K562 (cell line): Measurements from ENCODE around the gene HMCN1. TPM values are rescaled to one million over a fixed set of nuclear protein-coding genes. Genes with fewer than 3 reads are reported as not detected.

Experiments used
- ATAC-seq: fragments of 200-7000 bp; cut with Tn5 transposase; 3 replicates; pipeline ENCODE4 v1.9.1; 2020; ENCODE audit warnings: moderate library complexity
- BruUV-seq: library from RNA; stranded (reverse); fragments of 400-500 nt; replicated peaks from 2 replicates; lab custom pipeline; 2021; lab: Mats Ljungman, UMichigan
- CTCF ChIA-PET: fragments of 300-600 bp; formaldehyde crosslinking; extraction: SDS; loops from one replicate; lab custom pipeline; 2021; ENCODE audit warnings: low intra/inter-chr PET ratio; lab: Yijun Ruan, JAX
- POLR2A ChIA-PET: fragments of 300-600, 350-650 bp; sonication (Branson Sonifier 250); formaldehyde crosslinking; extraction: SDS; loops from one replicate; lab custom pipeline; 2021; ENCODE audit warnings: antibody characterized with exemption, inconsistent platforms; lab: Yijun Ruan, JAX
- DNase-seq, 4 experiments: peaks; one replicate each; pipeline versions ENCODE4 v3.0.0 to v3.0.0-alpha.2; 2011 to 2018; ENCODE audit warnings: low spot score in 3 of 4, mixed read lengths in 3 of 4; ENCODE audit errors: extremely low read depth in 1 of 4
- FAIRE-seq: peaks from 2 replicates; lab custom pipeline; 2011; peaks lifted over from hg19 to GRCh38; lab: Jason Lieb, UNC
- H2AFZ ChIP-seq: 2 replicates; pipeline ENCODE4 v1.6.0; 2011; ENCODE audit warnings: low read depth, low read length, control low read depth, inconsistent platforms
- H3K27ac ChIP-seq: fragments of 200-600 bp; 3 replicates; pipeline ENCODE4 v1.8.0; 2011; ENCODE audit warnings: low read depth, mild to moderate bottlenecking, control low read depth, inconsistent platforms, low read length, moderate library complexity, mixed read lengths; ENCODE audit errors: extremely low read depth
- H3K27me3 ChIP-seq, 2 experiments: fragments of 300-600 bp in 1 of 2; 2 replicates in 1 of 2; 3 replicates in 1 of 2; pipeline versions ENCODE4 v1.6.0 to v1.8.0; 2011; ENCODE audit warnings: inconsistent platforms in 2 of 2, low read length in 2 of 2, mild to moderate bottlenecking in 1 of 2, mixed read lengths in 1 of 2, moderate library complexity in 1 of 2; ENCODE audit not compliant: control insufficient read depth in 2 of 2, insufficient read depth in 2 of 2
- H3K36me3 ChIP-seq: fragments of 300-600 bp; 3 replicates; pipeline ENCODE4 v1.8.0; 2011; ENCODE audit warnings: mild to moderate bottlenecking, low read length, inconsistent platforms; ENCODE audit not compliant: control insufficient read depth, insufficient read depth
- H3K4me1 ChIP-seq, 2 experiments: fragments of 200-600 bp in 1 of 2; replicated peaks in 1 of 2; 2 replicates in 1 of 2; 3 replicates in 1 of 2; pipeline versions ENCODE4 v1.5.1 to v1.8.0; 2011; ENCODE audit warnings: inconsistent platforms in 2 of 2, low read length in 2 of 2, mild to moderate bottlenecking in 1 of 2, mixed read lengths in 1 of 2, moderate library complexity in 1 of 2; ENCODE audit not compliant: control insufficient read depth in 2 of 2, insufficient read depth in 2 of 2
- H3K4me2 ChIP-seq: 2 replicates; pipeline ENCODE4 v1.6.1; 2011; ENCODE audit warnings: low read length, control low read depth, inconsistent platforms, mixed read lengths; ENCODE audit not compliant: insufficient read depth
- H3K4me3 ChIP-seq: fragments of 200-600 bp; sonication (generic), shearing (Covaris generic); 2 replicates; pipeline ENCODE4 v1.5.1; 2016; ENCODE audit warnings: control low read depth, inconsistent platforms
- H3K79me2 ChIP-seq: fragments of 200-600 bp; 3 replicates; pipeline ENCODE4 v1.8.0; 2011; ENCODE audit warnings: low read length, inconsistent platforms; ENCODE audit not compliant: control insufficient read depth, insufficient read depth
- H3K9ac ChIP-seq, 2 experiments: 2 replicates each; pipeline versions ENCODE4 v1.6.0 to v1.6.1; 2011; ENCODE audit warnings: low read depth in 2 of 2, low read length in 2 of 2, control low read depth in 1 of 2, inconsistent platforms in 1 of 2, mild to moderate bottlenecking in 1 of 2, mixed read lengths in 1 of 2; ENCODE audit not compliant: insufficient read depth in 1 of 2
- H3K9me1 ChIP-seq: one replicate; pipeline ENCODE4 v1.6.0; 2011; ENCODE audit warnings: inconsistent platforms, mild to moderate bottlenecking, low read length, moderate library complexity; ENCODE audit not compliant: control insufficient read depth, insufficient read depth
- H3K9me3 ChIP-seq: replicated peaks from 2 replicates; pipeline ENCODE4 v1.5.1; 2011; ENCODE audit warnings: low read depth, low read length, inconsistent platforms; ENCODE audit not compliant: control insufficient read depth, insufficient read depth
- H4K20me1 ChIP-seq: replicated peaks from 2 replicates; pipeline ENCODE4 v1.6.1; 2011; ENCODE audit warnings: low read length, inconsistent platforms, mixed read lengths; ENCODE audit not compliant: control insufficient read depth, insufficient read depth
- ARID3B ChIP-seq: fragments of 250-450 bp; sonication (Bioruptor Pico); IDR thresholded peaks from 2 replicates; pipeline ENCODE4 v1.4.0; 2020; ENCODE audit warnings: borderline replicate concordance
- BRF2 ChIP-seq: IDR thresholded peaks from 3 replicates; pipeline ENCODE4 v1.6.1; 2011; ENCODE audit warnings: borderline replicate concordance, mild to moderate bottlenecking; ENCODE audit not compliant: insufficient read length, insufficient read depth
- CCAR2 ChIP-seq: fragments of 200-400 bp; formaldehyde crosslinking; IDR thresholded peaks from 2 replicates; pipeline ENCODE4 v1.6.1; 2017; ENCODE audit warnings: mild to moderate bottlenecking, low read depth, low read length
- CEBPZ ChIP-seq: fragments of 150-350 bp; IDR thresholded peaks from 2 replicates; pipeline ENCODE4 v1.6.1; 2014; ENCODE audit warnings: low read depth, mild to moderate bottlenecking, low read length, borderline replicate concordance
- FOSL1 ChIP-seq: fragments of 200-800 bp; sonication (Bioruptor generic); conservative IDR thresholded peaks from 2 replicates; pipeline ENCODE4 v1.6.1; 2016; ENCODE audit warnings: missing genetic modification characterization, missing compliant biosample characterization
- HLTF ChIP-seq: fragments of 450-650 bp; IDR thresholded peaks from 2 replicates; pipeline ENCODE4 v1.6.1; 2016
- HMGN3 ChIP-seq: IDR thresholded peaks from 2 replicates; pipeline ENCODE4 v1.6.1; 2011; ENCODE audit warnings: borderline replicate concordance, low read depth, mild to moderate bottlenecking, mixed read lengths, low read length; ENCODE audit not compliant: insufficient read length; ENCODE audit errors: extremely low read depth
- JUND ChIP-seq, 2 experiments: IDR thresholded peaks; 2 replicates in 1 of 2; 3 replicates in 1 of 2; pipeline ENCODE4 v1.6.1; 2011; ENCODE audit warnings: borderline replicate concordance in 2 of 2, low read depth in 2 of 2, low read length in 2 of 2, improper control_type of control experiment in 1 of 2, missing biosample characterization in 1 of 2, missing genetic modification characterization in 1 of 2, missing genetic modification reagents in 1 of 2
- KAT8 ChIP-seq: fragments of 450-650 bp; IDR thresholded peaks from 2 replicates; pipeline ENCODE4 v1.6.1; 2016; ENCODE audit warnings: low read depth, mild to moderate bottlenecking
- KDM1A ChIP-seq, 2 experiments: fragments of 450-650 bp; IDR thresholded peaks; 2 replicates each; pipeline ENCODE4 v1.6.1; 2016; ENCODE audit warnings: mild to moderate bottlenecking in 2 of 2
- MECOM ChIP-seq: fragments of 250-450 bp; sonication (Bioruptor Pico); IDR thresholded peaks from 2 replicates; pipeline ENCODE4 v1.8.0; 2022; ENCODE audit warnings: inconsistent platforms
- NR1H2 ChIP-seq: sonication (generic); formaldehyde crosslinking; IDR thresholded peaks from 2 replicates; pipeline ENCODE4 v1.4.0; 2020; ENCODE audit warnings: mild to moderate bottlenecking, missing genetic modification reagents
- RBM17 ChIP-seq: fragments of 200-400 bp; formaldehyde crosslinking; IDR thresholded peaks from 2 replicates; pipeline ENCODE4 v1.6.1; 2017; ENCODE audit warnings: low read depth, mild to moderate bottlenecking, low read length, borderline replicate concordance
- RFX1 ChIP-seq: fragments of 450-650 bp; IDR thresholded peaks from 2 replicates; pipeline ENCODE4 v1.6.1; 2016; ENCODE audit warnings: mild to moderate bottlenecking, moderate library complexity
- SAFB ChIP-seq: fragments of 200-400 bp; formaldehyde crosslinking; IDR thresholded peaks from 2 replicates; pipeline ENCODE4 v1.6.1; 2017; ENCODE audit warnings: low read depth, low read length, borderline replicate concordance
- ZNF586 ChIP-seq: fragments of 450-650 bp; formaldehyde crosslinking; conservative IDR thresholded peaks from 2 replicates; pipeline ENCODE4 v1.4.0; 2020; ENCODE audit warnings: mild to moderate bottlenecking, moderate library complexity
- WGBS: fragments of 100-300 bp; shearing (Covaris generic); methylation state at CpG from one replicate; pipeline ENCODE4 v1.1.6; 2016; ENCODE audit warnings: low coverage, mixed read lengths; ENCODE audit not compliant: insufficient coverage; ENCODE audit errors: missing lambda C conversion rate; 5-methylcytosine and 5-hydroxymethylcytosine counted together
- in situ Hi-C: fragments of 300-500 bp; cut with MboI; formaldehyde crosslinking; loops from 4 replicates; pipeline ENCODE4 v1.15.0; 2018; ENCODE audit warnings: inconsistent platforms, mixed read lengths
- intact Hi-C: fragments of 100-400 bp; cut with micrococcal nuclease; formaldehyde crosslinking; loops from 2 replicates; pipeline ENCODE4 v1.14.2; 2022
- polyA plus RNA-seq, 8 experiments: library from polyadenylated mRNA; depleted of rRNA in 4 of 8; stranded (reverse) in 5 of 8; unstranded in 3 of 8; fragments of >200 nt; fragmentation: Nextera tagmentation in 2 of 8; fragmentation: Illumina TruSeq in 1 of 8; extraction: Ambion mirVana in 2 of 8; extraction: Trizol in 1 of 8; gene quantifications; 2 replicates each; pipeline versions ENCODE4 v1.2.1 to v1.2.3, GENCODE V29; 2011 to 2014; ENCODE audit warnings: inconsistent platforms in 1 of 8, missing spikeins in 1 of 8
- total RNA-seq, 7 experiments: library from RNA; depleted of rRNA in 6 of 7; stranded (reverse); fragments of >200 nt in 6 of 7; fragmentation: Illumina TruSeq in 2 of 7; extraction: Trizol in 2 of 7; gene quantifications; 2 replicates each; pipeline versions ENCODE4 v1.2.1 to v1.2.3, GENCODE V29; 2011 to 2021; ENCODE audit warnings: low replicate concordance in 1 of 7

The HMCN1 gene
- total and polyA plus RNA-seq, 9 of the 15 experiments (the other 6 are each of a cell fraction or from before 2014, with no cell fraction given): 0.07 to 0.36 (median 0.21) TPM

- Histone ChIP-seq H3K79me2 (no peaks in the 10 kb centered on the region), H3K4me2 (no peak overlapping the region), H3K4me1 (no peaks in the 10 kb centered on the region), H3K9ac (no peak overlapping the region), H3K9me3 (no peaks in the 10 kb centered on the region), H3K27ac (no peak overlapping the region), H3K36me3 (no peaks in the 10 kb centered on the region), H3K9me1 (no peaks in the 10 kb centered on the region), H3K27me3 (no peaks in the 10 kb centered on the region), H4K20me1 (no peaks in the 10 kb centered on the region), H2AFZ (no peak overlapping the region), H3K4me3 (no peak overlapping the region)
- in situ Hi-C loops: no loop called here
- intact Hi-C loops: loop anchor here (10.0 kb wide), 1 partner anchor 172 kb away; no protein-coding TSS in a partner anchor
- BruUV-seq: no TSS peak
- POLR2A ChIA-PET: interaction anchor here (1.0 kb wide), 1 partner anchor 9 kb away, joined by 3 read pairs; no protein-coding TSS in a partner anchor
- DNase-seq (no peak), ATAC-seq (no peak), FAIRE-seq (no peak)
- CTCF ChIA-PET: no interaction called here
- WGBS: 16% methylated on average over 5 of the region's 5 CpGs
- no peak for TF ChIP-seq MECOM
- no peak for TF ChIP-seq BRF2
- no peak for TF ChIP-seq ZNF586 (CRISPR knock-in tag)
- TF ChIP-seq RFX1: no peak
- TF ChIP-seq CCAR2: no peak
- no peak for TF ChIP-seq KAT8
- TF ChIP-seq HMGN3: no peak
- TF ChIP-seq HLTF: no peak
- no peak for TF ChIP-seq JUND (IDR thresholded peaks at IDR 0.05; ENCODE audit: borderline replicate concordance, low read depth, low read length)
- TF ChIP-seq JUND (tag; IDR thresholded peaks at IDR 0.05; ENCODE audit: borderline replicate concordance, low read depth, low read length): 0 out of 3 replicates have a peak, but pooled peaks have one; percentile 19
- TF ChIP-seq CEBPZ: no peak
- TF ChIP-seq ARID3B: no peak
- no peak for TF ChIP-seq SAFB
- no peak for TF ChIP-seq NR1H2
- no peak for TF ChIP-seq KDM1A (IDR thresholded peaks at IDR 0.05)
- TF ChIP-seq RBM17: no peak
- TF ChIP-seq FOSL1: 0 out of 2 replicates have a peak, but pooled peaks have one; percentile 39
Observed at GRCh38 chr1:186152620-186153239, 418.5 kb downstream of the HMCN1 start.
